Renal pelvis (tissue), 4 donors: ENCODE measurements around the gene PRKCI. TPM values are rescaled to one million over a fixed set of nuclear protein-coding genes. Genes with fewer than 3 reads are reported as not detected.
"Not testable (repeated sequence)": the region's sequence is repeated elsewhere in the genome, so short reads cannot be mapped to it uniquely, and the experiment has no call there.

ENCODE experiments used
- DNase-seq: peaks from one replicate; pipeline ENCODE4 v3.0.0-alpha.2; 2013
- polyA plus RNA-seq, 3 donors: library from polyadenylated mRNA; unstranded; fragments of 120-200 nt; gene quantifications; one replicate each; pipeline ENCODE4 v1.2.1, GENCODE V29; 2013; ENCODE audit not compliant: insufficient read length in 3 of 3

The PRKCI gene
- polyA plus RNA-seq, 3 donors: 50.9 to 88.1 (median 69.3) TPM

DNA sequence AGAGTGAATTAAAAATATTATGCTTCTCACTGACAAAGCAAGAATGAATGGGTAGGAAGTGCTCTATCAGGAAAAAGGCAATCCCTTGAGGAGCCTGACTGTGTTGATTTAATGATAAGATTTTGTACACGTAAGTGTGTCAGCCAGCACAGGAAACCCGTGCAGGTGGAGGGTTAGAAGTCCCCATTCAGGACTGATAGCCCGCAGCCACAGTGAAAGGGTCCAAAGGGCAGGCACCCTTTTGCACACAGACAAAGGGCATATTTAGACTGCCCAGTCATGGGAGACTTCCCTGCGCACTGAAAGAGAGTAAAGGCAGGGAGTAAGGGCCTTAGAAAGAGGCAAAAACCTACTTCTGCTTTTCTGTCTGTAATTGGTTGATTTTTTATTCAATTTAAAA, 108.9 kb downstream of the PRKCI start:
- DNase-seq: no peak

DNA sequence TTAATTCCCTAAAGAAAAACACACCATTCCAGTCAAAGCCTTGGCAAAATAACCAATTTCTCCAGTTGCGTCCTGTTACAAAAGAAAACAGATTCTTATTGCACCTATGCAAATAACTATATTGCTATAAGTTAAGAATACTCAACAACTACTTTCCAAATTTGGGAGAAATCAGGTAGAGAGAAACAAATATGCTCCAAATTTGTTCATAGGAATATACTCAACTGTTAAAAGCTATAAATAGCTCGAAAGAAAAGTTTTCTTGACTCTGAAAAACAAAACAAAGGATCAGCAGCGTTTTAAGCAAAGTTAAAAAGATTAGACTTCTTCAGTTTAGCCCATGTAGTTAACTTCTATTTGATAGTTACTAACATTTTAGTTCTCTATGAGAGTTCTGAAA, 115.2 kb downstream of the PRKCI start:
- no peak for DNase-seq

GRCh38 chr3:170338690-170339340, 116.6 kb downstream of the PRKCI start:
- DNase-seq: no peak

GRCh38 chr3:170342273-170342672, 120.0 kb downstream of the PRKCI start:
- DNase-seq: not testable (repeated sequence)

DNA sequence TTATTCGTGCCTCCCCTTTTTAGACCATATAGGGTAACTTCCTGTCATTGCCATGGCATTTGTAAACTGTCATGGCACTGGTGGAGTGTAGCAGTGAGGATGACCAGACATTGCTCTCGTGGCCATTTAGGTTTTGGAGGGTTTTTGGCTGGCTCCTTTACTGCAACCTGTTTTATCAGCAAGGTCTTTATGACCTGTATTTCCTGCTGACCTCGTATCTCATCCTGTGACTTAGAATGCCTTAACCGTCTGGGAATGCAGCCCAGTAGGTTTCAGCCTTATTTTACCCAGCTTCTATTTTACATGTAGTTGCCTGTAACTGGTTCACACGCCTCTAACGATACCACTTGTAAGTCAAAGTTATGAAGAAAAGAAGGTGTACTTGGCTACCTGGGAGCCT, 121.6 kb downstream of the PRKCI start:
- DNase-seq: not testable (repeated sequence)

GRCh38 chr3:170344971-170345370, 122.7 kb downstream of the PRKCI start:
- DNase-seq: no peak

- DNase-seq: no peak
These were observed 124.5 kb downstream of the PRKCI start for GRCh38 chr3:170346481-170347392.

GRCh38 chr3:170350515-170351413, 128.5 kb downstream of the PRKCI start:
- no peak for DNase-seq

DNA sequence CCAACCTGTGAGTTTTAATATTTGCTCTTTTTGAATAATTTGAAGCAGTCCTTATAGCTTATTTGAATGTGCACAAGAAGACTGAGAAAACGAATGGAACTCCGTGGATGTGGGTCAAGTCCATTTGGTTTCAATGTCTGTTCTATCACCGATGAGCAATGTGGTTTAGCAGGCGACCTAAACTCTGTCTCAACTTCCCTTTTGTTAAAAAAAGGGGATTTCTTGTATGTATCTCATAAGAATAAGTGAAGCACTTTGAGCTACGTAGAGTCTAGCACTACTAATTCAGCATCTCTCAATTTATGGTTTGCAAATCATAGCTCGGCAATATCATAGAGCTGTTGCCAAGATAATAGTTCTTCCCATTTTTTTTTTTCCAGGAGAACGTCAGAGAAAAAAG, 130.7 kb downstream of the PRKCI start:
- DNase-seq: no peak

GRCh38 chr3:170353485-170353884, 131.3 kb downstream of the PRKCI start:
- DNase-seq: no peak

- DNase-seq: no peak
These were observed 132.5 kb downstream of the PRKCI start for GRCh38 chr3:170354760-170355159.

Other genes with a start within 250 kb of the PRKCI start
- 10 to 100 TPM; 24.6 to 37.4 (median 31.0) TPM for gene GPR160, start 184.4 kb upstream of the PRKCI start, polyA plus RNA-seq
- gene PHC3, start 40.7 kb upstream of the PRKCI start, polyA plus RNA-seq: 10 to 100 TPM; 24.0 to 39.3 (median 39.2) TPM
- 10 to 100 TPM; 32.1 to 50.8 (median 48.5) TPM for gene SKIL, start 135.3 kb downstream of the PRKCI start, polyA plus RNA-seq
- 100 to 1,000 TPM; 168 to 205 (median 171) TPM for gene CLDN11, start 196.4 kb downstream of the PRKCI start, polyA plus RNA-seq